HTERT RPE-1 (cell line): Measurements from ENCODE around the gene CD160.
"Not testable (repeated sequence)": the region's sequence is repeated elsewhere in the genome, so short reads cannot be mapped to it uniquely, and the experiment has no call there.

Experiments used
- in situ Hi-C: fragments of 300-500 bp; cut with MboI; formaldehyde crosslinking; loops from 4 replicates; pipeline ENCODE4 v1.14.3; 2020; ENCODE audit warnings: low sequenced_read_pairs

Gene CD160

GRCh38 chr1:145708063-145708462, 11.2 kb upstream of the CD160 start:
- in situ Hi-C loops: no loop called here

- in situ Hi-C loops: no loop called here
Measured at GRCh38 chr1:145710291-145711027, 8.8 kb upstream of the CD160 start.

GRCh38 chr1:145711213-145711651, 8.1 kb upstream of the CD160 start:
- in situ Hi-C loops: no loop called here

GRCh38 chr1:145714524-145715111, 4.7 kb upstream of the CD160 start:
- in situ Hi-C loops: no loop called here

GRCh38 chr1:145716641-145717345, 2.5 kb upstream of the CD160 start:
- in situ Hi-C loops: no loop called here

- in situ Hi-C loops: no loop called here
Measured at GRCh38 chr1:145717833-145718232, 1.5 kb upstream of the CD160 start.

GRCh38 chr1:145718465-145718864, 834 bp upstream of the CD160 start:
- in situ Hi-C loops: not testable (repeated sequence)

- in situ Hi-C loops: no loop called here
Measured at GRCh38 chr1:145720556-145720877, 1.2 kb downstream of the CD160 start.

GRCh38 chr1:145720878-145721671, 1.8 kb downstream of the CD160 start:
- in situ Hi-C loops: no loop called here

GRCh38 chr1:145726193-145726592, 6.9 kb downstream of the CD160 start:
- in situ Hi-C loops: not testable (repeated sequence)

- in situ Hi-C loops: no loop called here
Measured at GRCh38 chr1:145729196-145729595, 9.9 kb downstream of the CD160 start.

GRCh38 chr1:145729666-145730436, 10.6 kb downstream of the CD160 start:
- in situ Hi-C loops: no loop called here

- in situ Hi-C loops: no loop called here
Measured at GRCh38 chr1:145730467-145730866, 11.2 kb downstream of the CD160 start.

- in situ Hi-C loops: no loop called here
Measured at GRCh38 chr1:145730900-145731299, 11.6 kb downstream of the CD160 start.

- in situ Hi-C loops: no loop called here
Measured at GRCh38 chr1:145736191-145736590, 16.9 kb downstream of the CD160 start.

GRCh38 chr1:145740269-145740668, 21.0 kb downstream of the CD160 start:
- in situ Hi-C loops: no loop called here

GRCh38 chr1:145747398-145748247, 28.3 kb downstream of the CD160 start:
- in situ Hi-C loops: no loop called here

- in situ Hi-C loops: no loop called here
Measured at GRCh38 chr1:145750426-145750825, 31.1 kb downstream of the CD160 start.

GRCh38 chr1:145751491-145752037, 32.3 kb downstream of the CD160 start:
- in situ Hi-C loops: no loop called here
